Lower leg skin (tissue), 4 donors: Measurements from ENCODE around the gene TRMT1. TPM values are rescaled to one million over a fixed set of nuclear protein-coding genes. Genes with fewer than 3 reads are reported as not detected.

Source experiments
- DNase-seq, 2 donors: peaks; one replicate each; pipeline ENCODE4 v3.0.0-alpha.2; 2019; ENCODE audit warnings: low spot score in 2 of 2
- H3K4me3 ChIP-seq: fragments of 200-600 bp; sonication (generic); 2 replicates; pipeline ENCODE4 v1.5.1; 2017; ENCODE audit warnings: mild to moderate bottlenecking, low read depth; ENCODE audit not compliant: poor library complexity, severe bottlenecking
- POLR2A ChIP-seq, 2 donors: fragments of 450-650 bp; IDR thresholded peaks; one replicate each; pipeline ENCODE4 v1.6.1; 2016 to 2017; ENCODE audit warnings: antibody characterized with exemption in 2 of 2, mild to moderate bottlenecking in 1 of 2, moderate library complexity in 1 of 2
- WGBS, 2 donors: methylation state at CpG; one replicate each; pipeline ENCODE4 v1.1.5; 2018; 5-methylcytosine and 5-hydroxymethylcytosine counted together
- intact Hi-C: fragments of 100-400 bp; cut with DNase I; formaldehyde crosslinking; loops from one replicate; pipeline ENCODE4 v1.15.0; 2023; ENCODE audit warnings: low total_unique reads
- total RNA-seq, 4 donors: library from RNA; depleted of rRNA; stranded (reverse); fragments of >200 nt; gene quantifications; one replicate each; pipeline ENCODE4 v1.1.0, GENCODE V29; 2016
- TF ChIP-seq, protein P1 (sequence below), 3 donors: fragments of 450-650 bp; IDR thresholded peaks; one replicate each; pipeline ENCODE4 v1.5.1; 2016; ENCODE audit warnings: antibody characterized with exemption in 3 of 3, mild to moderate bottlenecking in 3 of 3, moderate library complexity in 2 of 3

TRMT1 gene
- total RNA-seq, 4 donors from 2014 or later, result 17.7 to 60.4 (median 32.7) TPM

DNA sequence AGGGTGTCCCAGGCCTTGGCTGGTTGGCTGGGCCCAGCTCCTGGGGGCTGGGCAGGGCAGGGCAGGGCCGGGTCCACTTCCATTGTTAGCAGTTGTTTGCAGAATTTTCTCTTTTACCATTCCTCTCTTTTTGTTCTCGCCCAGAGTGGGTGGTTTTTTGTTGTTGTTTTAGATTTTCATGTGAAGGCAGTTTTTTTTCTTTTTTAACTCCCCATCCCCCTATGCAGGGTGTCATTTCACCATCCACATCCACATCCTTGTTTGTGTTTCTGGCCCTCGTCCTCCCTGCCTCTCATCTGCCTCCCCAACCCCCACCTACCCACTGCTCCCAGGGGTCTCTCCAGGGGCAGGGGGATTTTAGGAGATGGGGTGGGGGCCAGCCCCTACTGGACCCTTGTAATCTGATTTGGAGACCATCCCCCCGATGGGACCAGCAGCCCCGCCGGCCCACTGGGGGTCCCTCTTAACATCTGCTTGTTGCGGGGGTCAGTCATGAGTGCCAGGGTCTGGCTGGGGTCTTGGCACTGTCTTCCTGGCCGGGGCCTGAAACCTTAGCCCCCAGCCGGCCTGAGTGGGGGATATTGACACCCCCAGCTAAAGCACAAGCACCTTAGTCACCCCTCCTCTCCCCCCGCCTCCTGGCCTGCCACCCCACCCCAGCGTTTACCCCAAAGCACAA lies 23.2 kb upstream of the TRMT1 start:
- H3K4me3 ChIP-seq, result no peak overlapping the region
- WGBS, 2 donors, result 79 to 85% methylated on average over 9 to 11 of the region's 11 CpGs
- no peak for TF ChIP-seq POLR2A (IDR thresholded peaks at IDR 0.05)
- TF ChIP-seq, protein P1, sequence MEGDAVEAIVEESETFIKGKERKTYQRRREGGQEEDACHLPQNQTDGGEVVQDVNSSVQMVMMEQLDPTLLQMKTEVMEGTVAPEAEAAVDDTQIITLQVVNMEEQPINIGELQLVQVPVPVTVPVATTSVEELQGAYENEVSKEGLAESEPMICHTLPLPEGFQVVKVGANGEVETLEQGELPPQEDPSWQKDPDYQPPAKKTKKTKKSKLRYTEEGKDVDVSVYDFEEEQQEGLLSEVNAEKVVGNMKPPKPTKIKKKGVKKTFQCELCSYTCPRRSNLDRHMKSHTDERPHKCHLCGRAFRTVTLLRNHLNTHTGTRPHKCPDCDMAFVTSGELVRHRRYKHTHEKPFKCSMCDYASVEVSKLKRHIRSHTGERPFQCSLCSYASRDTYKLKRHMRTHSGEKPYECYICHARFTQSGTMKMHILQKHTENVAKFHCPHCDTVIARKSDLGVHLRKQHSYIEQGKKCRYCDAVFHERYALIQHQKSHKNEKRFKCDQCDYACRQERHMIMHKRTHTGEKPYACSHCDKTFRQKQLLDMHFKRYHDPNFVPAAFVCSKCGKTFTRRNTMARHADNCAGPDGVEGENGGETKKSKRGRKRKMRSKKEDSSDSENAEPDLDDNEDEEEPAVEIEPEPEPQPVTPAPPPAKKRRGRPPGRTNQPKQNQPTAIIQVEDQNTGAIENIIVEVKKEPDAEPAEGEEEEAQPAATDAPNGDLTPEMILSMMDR (IDR thresholded peaks at IDR 0.05), result no peak
- intact Hi-C loops, result no loop called here
- DNase-seq, result no peak

DNA sequence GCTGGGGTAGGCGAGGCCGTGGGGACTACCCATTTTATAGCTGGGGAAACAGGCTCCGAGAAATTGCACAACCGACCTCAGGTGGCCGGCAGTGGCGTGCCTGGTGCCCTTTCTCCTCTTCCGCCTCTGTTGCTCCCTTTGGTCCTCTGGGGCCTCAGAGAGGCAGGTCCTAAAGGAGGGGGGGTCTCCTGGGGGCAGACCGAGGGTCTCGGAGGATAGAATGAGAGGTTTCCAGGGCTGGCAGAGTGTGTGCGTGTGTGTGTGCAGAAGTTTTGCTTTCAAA lies 22.3 kb upstream of the TRMT1 start:
- H3K4me3 ChIP-seq, result no peak overlapping the region
- 70 to 82% methylated on average over 10 of the region's 10 CpGs for WGBS, 2 donors
- DNase-seq, result no peak
- no peak for TF ChIP-seq POLR2A (IDR thresholded peaks at IDR 0.05)
- TF ChIP-seq, protein P1 (IDR thresholded peaks at IDR 0.05), result no peak
- intact Hi-C loops, result no loop called here

DNA sequence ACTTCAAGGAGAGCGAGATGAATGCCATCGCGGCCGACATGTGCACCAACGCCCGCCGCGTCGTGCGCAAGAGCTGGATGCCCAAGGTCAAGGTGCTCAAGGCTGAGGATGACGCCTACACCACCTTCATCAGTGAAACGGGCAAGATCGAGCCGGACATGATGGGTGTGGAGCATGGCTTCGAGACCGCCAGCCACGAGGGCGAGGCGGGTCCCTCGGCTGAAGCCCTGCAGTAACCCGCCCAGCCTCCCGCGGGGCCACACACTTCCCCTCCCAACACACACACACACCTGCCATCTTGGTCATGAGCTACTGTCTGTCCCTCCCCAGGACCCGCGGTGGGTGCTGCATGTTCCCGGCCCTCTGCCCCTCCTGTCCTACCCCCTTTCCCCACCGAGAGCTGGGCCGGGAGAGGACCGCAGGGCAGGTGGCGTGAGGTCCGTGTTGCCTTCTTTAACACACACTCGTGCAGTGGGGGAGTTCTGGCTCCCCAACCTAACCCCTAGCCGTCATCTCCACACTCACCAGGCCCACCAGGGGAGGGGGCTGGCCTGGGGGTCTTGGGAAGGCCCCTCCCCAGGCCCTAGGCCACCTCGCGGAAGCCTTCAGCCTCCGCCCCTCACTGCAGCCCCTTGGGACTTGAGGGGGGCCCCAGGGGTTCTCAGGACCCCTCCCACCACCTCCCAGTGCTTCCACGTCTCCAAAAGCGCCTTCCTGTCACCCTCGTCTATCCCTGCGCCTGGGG lies 21.8 kb upstream of the TRMT1 start:
- 88% methylated on average over 40 of the region's 40 CpGs for WGBS, 2 donors
- H3K4me3 ChIP-seq, result no peak overlapping the region
- TF ChIP-seq POLR2A (IDR thresholded peaks at IDR 0.05), result no peak
- TF ChIP-seq, protein P1 (IDR thresholded peaks at IDR 0.05), result no peak
- DNase-seq, result no peak
- intact Hi-C loops, result no loop called here

DNA sequence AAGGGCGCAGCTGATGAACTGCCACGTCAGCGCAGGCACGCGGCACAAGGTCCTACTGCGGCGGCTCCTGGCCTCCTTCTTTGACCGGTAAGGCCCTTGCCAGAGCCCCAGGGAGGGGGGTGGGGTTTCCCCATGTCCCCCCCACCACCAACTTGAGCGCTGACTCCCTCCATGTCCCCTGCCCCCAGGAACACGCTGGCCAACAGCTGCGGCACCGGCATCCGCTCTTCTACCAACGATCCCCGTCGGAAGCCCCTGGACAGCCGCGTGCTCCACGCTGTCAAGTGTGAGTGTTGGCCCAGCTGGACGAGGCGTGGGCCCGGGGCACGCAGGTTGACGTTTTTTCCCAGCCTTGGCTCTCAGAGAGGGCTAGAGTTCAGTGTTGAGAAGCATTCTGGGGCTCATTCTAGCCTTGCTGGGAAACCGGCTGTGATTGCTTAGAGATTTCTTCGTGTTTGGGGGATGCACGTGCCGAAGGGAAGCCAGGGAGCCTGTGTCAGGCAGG lies 20.8 kb upstream of the TRMT1 start:
- no peak overlapping the region for H3K4me3 ChIP-seq
- no peak for DNase-seq
- TF ChIP-seq, protein P1 (IDR thresholded peaks at IDR 0.05), result no peak
- no peak for TF ChIP-seq POLR2A (IDR thresholded peaks at IDR 0.05)
- 91 to 94% methylated on average over 20 to 28 of the region's 28 CpGs for WGBS, 2 donors
- intact Hi-C loops, result no loop called here

DNA sequence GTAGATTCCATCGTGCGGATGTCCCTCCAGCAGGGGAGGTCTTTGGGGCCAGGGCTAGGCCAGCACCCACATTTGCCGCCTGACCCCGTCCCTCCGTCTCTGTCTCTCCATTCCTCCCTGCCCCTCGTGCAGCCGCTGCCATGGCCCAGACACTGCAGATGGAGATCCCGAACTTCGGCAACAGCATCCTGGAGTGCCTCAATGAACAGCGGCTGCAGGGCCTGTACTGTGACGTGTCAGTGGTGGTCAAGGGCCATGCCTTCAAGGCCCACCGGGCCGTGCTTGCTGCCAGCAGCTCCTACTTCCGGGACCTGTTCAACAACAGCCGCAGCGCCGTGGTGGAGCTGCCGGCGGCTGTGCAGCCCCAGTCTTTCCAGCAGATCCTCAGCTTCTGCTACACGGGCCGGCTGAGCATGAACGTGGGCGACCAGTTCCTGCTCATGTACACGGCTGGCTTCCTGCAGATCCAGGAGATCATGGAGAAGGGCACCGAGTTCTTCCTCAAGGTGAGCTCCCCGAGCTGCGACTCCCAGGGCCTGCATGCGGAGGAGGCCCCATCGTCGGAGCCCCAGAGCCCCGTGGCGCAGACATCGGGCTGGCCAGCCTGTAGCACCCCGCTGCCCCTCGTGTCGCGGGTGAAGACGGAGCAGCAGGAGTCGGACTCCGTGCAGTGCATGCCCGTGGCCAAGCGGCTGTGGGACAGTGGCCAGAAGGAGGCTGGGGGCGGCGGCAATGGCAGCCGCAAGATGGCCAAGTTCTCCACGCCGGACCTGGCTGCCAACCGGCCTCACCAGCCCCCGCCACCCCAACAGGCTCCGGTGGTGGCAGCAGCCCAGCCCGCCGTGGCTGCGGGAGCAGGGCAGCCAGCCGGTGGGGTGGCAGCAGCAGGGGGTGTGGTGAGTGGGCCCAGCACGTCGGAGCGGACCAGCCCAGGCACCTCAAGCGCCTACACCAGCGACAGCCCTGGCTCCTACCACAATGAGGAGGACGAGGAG lies 18.8 kb upstream of the TRMT1 start:
- DNase-seq, result no peak
- 91 to 93% methylated on average over 48 of the region's 60 CpGs for WGBS, 2 donors
- TF ChIP-seq, protein P1 (IDR thresholded peaks at IDR 0.05), result no peak
- no peak for TF ChIP-seq POLR2A (IDR thresholded peaks at IDR 0.05)
- intact Hi-C loops, result no loop called here
- no peak overlapping the region for H3K4me3 ChIP-seq
